Thymus (tissue), 11 donors: ENCODE data around the gene POMC. TPM values are rescaled to one million over a fixed set of nuclear protein-coding genes. Genes with fewer than 3 reads are reported as not detected.
"Not testable (repeated sequence)": the region's sequence is repeated elsewhere in the genome, so short reads cannot be mapped to it uniquely, and the experiment has no call there.

Source experiments
- DNase-seq, 9 donors: peaks; one replicate each; pipeline ENCODE4 v3.0.0-alpha.2; 2013; ENCODE audit warnings: low spot score in 9 of 9, low read depth in 6 of 9, missing footprints in 1 of 9
- H3K27ac ChIP-seq, 2 donors: one replicate each; pipeline ENCODE4 v1.5.1; 2013; ENCODE audit warnings: control low read depth in 1 of 2, low read depth in 1 of 2, low read length in 1 of 2, mild to moderate bottlenecking in 1 of 2, moderate library complexity in 1 of 2
- H3K27me3 ChIP-seq, 2 donors: one replicate each; pipeline ENCODE4 v1.5.1; 2013; ENCODE audit warnings: low read length in 1 of 2; ENCODE audit not compliant: control insufficient read depth in 2 of 2, insufficient read depth in 1 of 2
- H3K36me3 ChIP-seq, 2 donors: one replicate each; pipeline ENCODE4 v1.5.1; 2013; ENCODE audit warnings: low read length in 1 of 2, mild to moderate bottlenecking in 1 of 2, moderate library complexity in 1 of 2; ENCODE audit not compliant: control insufficient read depth in 2 of 2, insufficient read depth in 2 of 2
- H3K4me1 ChIP-seq, 2 donors: one replicate each; pipeline ENCODE4 v1.5.1; 2013; ENCODE audit warnings: low read length in 2 of 2; ENCODE audit not compliant: control insufficient read depth in 2 of 2, insufficient read depth in 2 of 2
- H3K4me3 ChIP-seq, 2 donors: one replicate each; pipeline ENCODE4 v1.5.1; 2013; ENCODE audit warnings: low read length in 2 of 2, control low read depth in 1 of 2, mild to moderate bottlenecking in 1 of 2
- H3K9me3 ChIP-seq, 2 donors: one replicate each; pipeline ENCODE4 v1.5.1; 2013; ENCODE audit warnings: low read length in 1 of 2, mild to moderate bottlenecking in 1 of 2; ENCODE audit not compliant: control insufficient read depth in 2 of 2, insufficient read depth in 1 of 2
- WGBS: extraction: QIAGEN DNeasy Blood & Tissue Kit; methylation state at CpG from one replicate; pipeline ENCODE4 v1.1.7; 2013; 5-methylcytosine and 5-hydroxymethylcytosine counted together
- polyA plus RNA-seq: library from polyadenylated mRNA; stranded (reverse); fragments of 200-250 nt; gene quantifications from one replicate; pipeline ENCODE4 v1.2.3, GENCODE V29; 2013
- total RNA-seq: library from RNA; stranded (reverse); fragments of 120-200 nt; gene quantifications from one replicate; pipeline ENCODE4 v1.2.4, GENCODE V29; 2013
- donor health status: healthy.

Gene POMC
- total and polyA plus RNA-seq, 2 donors: 11.7 to 20.3 TPM

GRCh38 chr2:25155401-25155800 is 13.0 kb downstream of the POMC start:
- no peak overlapping the region for H3K4me3 ChIP-seq
- peaks cover 0 to 5% of the 10 kb centered on the region in 2 donors for H3K4me1 ChIP-seq
- H3K27me3 ChIP-seq: no peaks in the 10 kb centered on the region
- no peak for DNase-seq
- H3K36me3 ChIP-seq: no peaks in the 10 kb centered on the region
- no peak overlapping the region for H3K27ac ChIP-seq
- H3K9me3 ChIP-seq: peaks cover 0 to 1% of the 10 kb centered on the region in 2 donors
- WGBS: 92% methylated on average over 10 of the region's 10 CpGs

- Histone ChIP-seq H3K27me3 (peaks cover 0 to 2% of the 10 kb centered on the region in 2 donors), H3K4me1 (no peaks in the 10 kb centered on the region), H3K27ac (no peak overlapping the region), H3K9me3 (no peaks in the 10 kb centered on the region), H3K36me3 (no peaks in the 10 kb centered on the region), H3K4me3 (no peak overlapping the region)
- no peak for DNase-seq
- WGBS: 94% methylated on average over 12 of the region's 12 CpGs
Measured at GRCh38 chr2:25151718-25152117, 16.7 kb downstream of the POMC start.

DNA sequence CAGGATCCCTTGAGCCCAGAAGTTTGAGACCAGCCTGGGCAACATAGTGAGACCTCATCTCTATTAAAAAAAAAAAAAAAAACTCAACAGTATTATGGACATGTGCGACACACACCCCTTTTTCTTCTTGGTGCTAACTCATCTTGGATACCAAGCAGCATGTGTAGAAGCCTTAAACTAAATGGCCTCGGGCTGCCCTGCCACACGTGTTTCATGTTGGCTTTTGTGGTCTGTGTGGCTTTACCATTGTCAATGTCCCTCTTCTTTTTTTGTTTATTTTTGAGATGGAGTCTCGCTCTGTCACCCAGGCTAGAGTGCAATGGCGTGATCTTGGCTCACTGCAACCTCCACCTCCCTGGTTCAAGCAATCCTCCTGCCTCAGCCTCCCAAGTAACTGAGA is 17.4 kb downstream of the POMC start:
- not testable (repeated sequence) for H3K9me3 ChIP-seq
- WGBS: 70% methylated on average over 5 of the region's 5 CpGs

DNA sequence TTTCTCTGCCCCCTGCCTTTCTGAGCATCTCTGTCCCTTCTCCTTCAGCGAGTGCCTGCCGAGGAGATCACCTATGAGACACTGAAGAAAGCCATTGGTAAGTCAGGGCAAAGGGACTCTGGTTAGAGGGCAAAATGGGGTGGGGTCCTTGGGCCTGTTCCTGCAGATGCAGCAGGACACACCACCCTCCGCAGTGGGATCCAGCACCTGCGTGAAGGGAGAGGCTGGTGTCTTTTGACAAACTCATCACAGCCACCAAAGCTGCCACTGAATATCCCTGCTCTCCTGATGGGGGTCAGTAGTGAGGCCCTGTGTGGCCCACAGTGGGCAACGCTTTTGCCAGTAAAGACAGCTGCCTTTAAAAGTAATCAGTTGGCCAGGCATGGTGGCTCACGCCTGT is 18.7 kb downstream of the POMC start:
- H3K9me3 ChIP-seq: no peaks in the 10 kb centered on the region
- no peak overlapping the region for H3K27ac ChIP-seq
- H3K36me3 ChIP-seq: no peaks in the 10 kb centered on the region
- DNase-seq: no peak
- 97% methylated on average over 6 of the region's 6 CpGs for WGBS
- no peak overlapping the region for H3K4me3 ChIP-seq
- H3K27me3 ChIP-seq: peaks cover 0 to 4% of the 10 kb centered on the region in 2 donors
- peaks cover 0 to 11% of the 10 kb centered on the region in 2 donors for H3K4me1 ChIP-seq

More for the DNA sequence above, 17.4 kb downstream of the POMC start:
- H3K4me1 ChIP-seq, DNase-seq, H3K27me3 ChIP-seq, H3K4me3 ChIP-seq, H3K36me3 ChIP-seq, H3K27ac ChIP-seq: not testable (repeated sequence)

DNA sequence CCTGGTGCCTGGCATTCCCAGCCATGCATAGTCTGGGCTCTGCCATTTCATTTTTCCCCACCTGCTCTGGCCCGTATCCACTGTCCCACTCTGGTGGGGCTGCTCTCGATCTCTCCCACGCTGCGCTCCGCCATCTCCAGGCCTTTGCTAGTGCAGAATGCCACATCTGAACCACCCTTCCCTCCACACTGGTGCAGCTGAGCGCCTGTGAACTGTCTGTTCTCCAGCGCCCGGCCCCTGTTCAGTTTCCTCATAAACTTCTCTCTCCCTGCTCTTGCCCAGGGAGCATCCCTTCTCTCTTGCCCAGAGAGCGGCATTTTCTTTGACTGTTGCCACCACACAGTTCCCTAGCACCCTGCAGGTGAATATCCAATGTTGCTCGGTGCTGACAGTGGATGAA is 21.5 kb downstream of the POMC start:
- H3K36me3 ChIP-seq: no peaks in the 10 kb centered on the region
- H3K27ac ChIP-seq: no peak overlapping the region
- H3K9me3 ChIP-seq: peaks cover 0 to 4% of the 10 kb centered on the region in 2 donors
- DNase-seq: no peak
- WGBS: 97% methylated on average over 10 of the region's 10 CpGs
- H3K4me3 ChIP-seq: no peak overlapping the region
- H3K27me3 ChIP-seq: peaks cover 0 to 4% of the 10 kb centered on the region in 2 donors
- peaks cover 0 to 11% of the 10 kb centered on the region in 2 donors for H3K4me1 ChIP-seq

DNA sequence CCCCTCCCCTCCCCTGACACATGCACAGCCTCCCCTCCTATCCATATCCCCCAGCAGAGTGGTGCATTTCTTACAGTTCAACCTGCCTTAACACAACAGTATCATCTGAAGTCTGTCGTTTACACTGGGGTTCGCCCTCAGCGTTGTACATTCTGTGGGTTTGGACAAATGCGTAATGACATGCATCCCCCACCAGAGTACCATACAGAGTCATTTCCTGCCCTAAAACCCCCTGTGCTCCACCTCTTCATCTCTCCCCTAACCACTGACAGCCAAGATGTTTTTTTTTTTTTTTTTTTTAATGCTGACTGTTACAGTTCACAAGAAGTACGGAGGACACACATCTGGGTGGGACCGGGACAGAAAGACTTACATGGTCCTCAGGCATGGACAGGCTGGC is 22.6 kb downstream of the POMC start:
- DNase-seq: peak in 1 of 9 donors; percentile 43
- Histone ChIP-seq H3K4me3 (no peak overlapping the region), H3K36me3 (no peaks in the 10 kb centered on the region), H3K27me3 (peaks cover 0 to 4% of the 10 kb centered on the region in 2 donors), H3K4me1 (peaks cover 0 to 11% of the 10 kb centered on the region in 2 donors), H3K9me3 (peaks cover 0 to 4% of the 10 kb centered on the region in 2 donors), H3K27ac (no peak overlapping the region)
- WGBS: 24% methylated on average over 6 of the region's 6 CpGs

- 90% methylated on average over 8 of the region's 8 CpGs for WGBS
- H3K4me1 ChIP-seq: peaks cover 0 to 5% of the 10 kb centered on the region in 2 donors
- H3K27me3 ChIP-seq: peaks cover 0 to 11% of the 10 kb centered on the region in 2 donors
- no peaks in the 10 kb centered on the region for H3K36me3 ChIP-seq
- no peak overlapping the region for H3K27ac ChIP-seq
- H3K9me3 ChIP-seq: peaks cover 0 to 4% of the 10 kb centered on the region in 2 donors
- H3K4me3 ChIP-seq: no peak overlapping the region
- no peak for DNase-seq
Measured at GRCh38 chr2:25141120-25141519, 27.3 kb downstream of the POMC start.

- H3K4me3 ChIP-seq, H3K4me1 ChIP-seq, H3K9me3 ChIP-seq, DNase-seq, H3K27ac ChIP-seq, H3K36me3 ChIP-seq: not testable (repeated sequence)
- H3K27me3 ChIP-seq: peaks cover 0 to 15% of the 10 kb centered on the region in 2 donors
- 96% methylated on average over 4 of the region's 4 CpGs for WGBS
Measured at GRCh38 chr2:25140535-25140934, 27.8 kb downstream of the POMC start.

GRCh38 chr2:25132693-25133092 is 35.7 kb downstream of the POMC start:
- no peak for DNase-seq
- no peaks in the 10 kb centered on the region for H3K36me3 ChIP-seq
- H3K4me3 ChIP-seq: no peak overlapping the region
- peaks cover 41 to 76% of the 10 kb centered on the region in 2 donors for H3K27me3 ChIP-seq
- WGBS: 91% methylated on average over 13 of the region's 13 CpGs
- peaks cover 0 to 8% of the 10 kb centered on the region in 2 donors for H3K9me3 ChIP-seq
- H3K4me1 ChIP-seq: peaks cover 0 to 11% of the 10 kb centered on the region in 2 donors
- H3K27ac ChIP-seq: no peak overlapping the region

GRCh38 chr2:25132299-25132635 is 36.1 kb downstream of the POMC start:
- H3K27ac ChIP-seq: no peak overlapping the region
- H3K36me3 ChIP-seq: no peaks in the 10 kb centered on the region
- peaks cover 0 to 8% of the 10 kb centered on the region in 2 donors for H3K9me3 ChIP-seq
- H3K4me1 ChIP-seq: peaks cover 0 to 11% of the 10 kb centered on the region in 2 donors
- peaks cover 41 to 73% of the 10 kb centered on the region in 2 donors for H3K27me3 ChIP-seq
- H3K4me3 ChIP-seq: no peak overlapping the region
- no peak for DNase-seq
- WGBS: 47% methylated on average over 9 of the region's 9 CpGs
